ENCODE measurements around the gene FKRP.

DNA sequence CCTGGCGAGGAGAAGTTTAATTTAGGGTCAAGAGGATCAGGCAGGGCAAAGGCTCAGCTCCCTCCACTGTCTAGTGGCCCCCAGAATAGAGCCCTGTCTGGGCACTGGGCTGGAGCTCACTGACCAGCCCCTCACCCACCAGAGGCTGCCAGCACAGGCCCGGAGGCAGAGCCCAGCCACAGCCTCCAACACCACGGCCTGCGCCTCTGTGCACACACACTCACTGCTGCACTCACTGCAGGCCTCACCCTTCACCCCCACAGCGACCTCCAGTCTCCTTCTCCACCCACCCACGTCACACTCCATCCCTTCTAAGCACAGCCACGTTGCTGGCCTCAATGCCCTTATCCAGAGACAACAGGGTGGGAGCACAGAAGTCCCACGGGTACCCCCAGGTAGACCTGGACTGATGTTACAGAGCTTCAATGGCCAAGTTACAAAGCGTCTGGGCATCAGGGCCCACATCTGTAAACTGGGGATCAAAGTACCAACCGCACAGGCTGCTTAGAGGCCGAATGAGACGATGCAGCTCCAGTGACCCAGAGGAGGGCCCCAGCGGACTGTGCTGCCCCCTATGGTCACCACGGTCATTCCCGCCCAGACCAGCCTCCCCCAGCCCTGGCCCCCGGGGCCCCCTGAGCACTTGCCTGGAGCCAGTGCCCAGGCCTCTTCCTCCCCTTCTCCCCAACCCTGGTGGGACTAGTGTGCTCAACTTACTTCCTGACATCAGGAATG lies 24.4 kb upstream of the FKRP start:
- peak in 1 of 12 donors; percentile 12 for TF ChIP-seq CTCF (IDR thresholded peaks at IDR 0.05)
- TF ChIP-seq POLR2A (IDR thresholded peaks at IDR 0.05), result no peak

Data from heart left ventricle (tissue), 13 donors.